IPS-18a (cell line): ENCODE results near the gene IGFBP7.

Experiments used
- H3K27ac ChIP-seq: one replicate; pipeline ENCODE4 v1.5.1; 2013; ENCODE audit warnings: low read length
- H3K27me3 ChIP-seq: one replicate; pipeline ENCODE4 v1.6.1; 2013; ENCODE audit warnings: mild to moderate bottlenecking, low read length; ENCODE audit not compliant: control insufficient read depth, insufficient read depth
- H3K36me3 ChIP-seq: one replicate; pipeline ENCODE4 v1.6.1; 2013; ENCODE audit warnings: low read depth, low read length; ENCODE audit not compliant: control insufficient read depth
- H3K4me1 ChIP-seq: one replicate; pipeline ENCODE4 v1.6.1; 2013; ENCODE audit warnings: low read depth, low read length; ENCODE audit not compliant: control insufficient read depth
- H3K4me3 ChIP-seq: one replicate; pipeline ENCODE4 v1.5.1; 2013; ENCODE audit warnings: low read length
- H3K9ac ChIP-seq: one replicate; pipeline ENCODE4 v1.6.1; 2013; ENCODE audit warnings: mild to moderate bottlenecking, low read length, moderate library complexity
- H3K9me3 ChIP-seq: one replicate; pipeline ENCODE4 v1.6.1; 2013; ENCODE audit warnings: low read depth, low read length; ENCODE audit not compliant: control insufficient read depth

The IGFBP7 gene

GRCh38 chr4:57093845-57094831 is 16.0 kb downstream of the IGFBP7 start:
- peaks cover 8% of the 10 kb centered on the region for H3K4me1 ChIP-seq
- no peak overlapping the region for H3K27ac ChIP-seq
- H3K27me3 ChIP-seq: no peaks in the 10 kb centered on the region
- H3K4me3 ChIP-seq: no peak overlapping the region
- no peak overlapping the region for H3K9ac ChIP-seq
- no peaks in the 10 kb centered on the region for H3K9me3 ChIP-seq
- H3K36me3 ChIP-seq: no peaks in the 10 kb centered on the region

GRCh38 chr4:57091657-57092162 is 18.5 kb downstream of the IGFBP7 start:
- H3K27me3 ChIP-seq: no peaks in the 10 kb centered on the region
- H3K4me3 ChIP-seq: no peak overlapping the region
- no peaks in the 10 kb centered on the region for H3K36me3 ChIP-seq
- no peaks in the 10 kb centered on the region for H3K9me3 ChIP-seq
- H3K27ac ChIP-seq: no peak overlapping the region
- H3K4me1 ChIP-seq: peaks cover 8% of the 10 kb centered on the region
- H3K9ac ChIP-seq: no peak overlapping the region

GRCh38 chr4:57090079-57090478 is 20.1 kb downstream of the IGFBP7 start:
- no peaks in the 10 kb centered on the region for H3K36me3 ChIP-seq
- H3K4me3 ChIP-seq: no peak overlapping the region

GRCh38 chr4:57089549-57089948 is 20.6 kb downstream of the IGFBP7 start:
- Histone ChIP-seq H3K4me3 (no peak overlapping the region), H3K9me3 (no peaks in the 10 kb centered on the region), H3K9ac (no peak overlapping the region), H3K4me1 (peaks cover 8% of the 10 kb centered on the region), H3K36me3 (no peaks in the 10 kb centered on the region), H3K27me3 (no peaks in the 10 kb centered on the region), H3K27ac (no peak overlapping the region)

More at GRCh38 chr4:57090079-57090478, 20.1 kb downstream of the IGFBP7 start:
- Histone ChIP-seq H3K4me1 (peaks cover 8% of the 10 kb centered on the region), H3K9ac (no peak overlapping the region), H3K27me3 (no peaks in the 10 kb centered on the region), H3K9me3 (no peaks in the 10 kb centered on the region), H3K27ac (no peak overlapping the region)

DNA sequence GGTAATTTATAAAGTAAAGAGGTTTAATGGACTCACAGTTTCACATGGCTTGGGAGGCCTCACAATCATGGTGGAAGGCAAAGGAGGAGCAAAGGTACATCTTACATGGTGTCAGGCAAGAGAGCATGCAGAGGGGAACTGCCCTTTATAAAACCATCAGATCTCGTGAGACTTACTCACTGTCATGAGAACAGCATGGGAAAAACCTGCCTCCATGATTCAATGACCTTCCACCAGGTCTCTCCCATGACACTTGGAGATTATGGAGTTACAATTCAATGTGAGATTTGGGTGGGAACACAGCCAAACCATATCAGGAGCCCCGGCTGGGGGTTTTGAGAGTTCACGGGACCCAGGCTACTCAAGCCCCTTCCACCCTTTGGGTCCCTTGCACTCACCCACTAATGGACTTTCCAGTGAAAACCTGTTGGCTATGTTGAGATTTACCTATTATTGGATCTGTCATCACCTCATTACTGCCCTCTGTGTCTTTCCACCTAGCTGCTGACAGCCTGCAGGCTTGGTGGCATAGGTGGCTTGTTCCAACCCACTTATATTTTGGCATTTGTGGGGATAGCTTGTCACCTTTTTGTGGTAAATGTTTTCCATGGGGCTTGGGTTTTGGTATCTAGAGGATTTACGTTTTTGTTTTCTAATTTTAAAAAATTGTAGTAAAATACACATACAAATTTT is 24.0 kb downstream of the IGFBP7 start:
- Histone ChIP-seq H3K27me3 (no peaks in the 10 kb centered on the region), H3K27ac (no peak overlapping the region)

DNA sequence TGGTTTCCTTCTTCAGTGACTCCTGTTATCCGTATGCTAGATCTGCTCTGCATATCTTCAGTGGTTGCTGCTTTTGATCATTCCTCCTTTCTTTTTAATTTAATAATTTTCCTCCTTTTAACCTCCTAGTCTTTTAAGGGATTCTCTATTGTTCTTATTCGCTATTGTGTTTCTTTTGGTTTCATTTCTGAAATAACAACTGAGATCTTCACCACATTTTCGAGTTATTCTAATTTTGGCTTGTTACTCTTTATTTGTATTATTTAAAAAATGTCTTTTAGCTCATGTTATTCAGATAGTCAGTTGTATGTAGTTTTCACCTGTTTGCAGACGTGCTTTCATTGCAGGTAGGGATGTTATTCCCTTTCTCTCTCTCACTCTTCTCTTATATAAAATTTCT is 24.9 kb downstream of the IGFBP7 start:
- no peaks in the 10 kb centered on the region for H3K27me3 ChIP-seq
- no peaks in the 10 kb centered on the region for H3K9me3 ChIP-seq
- no peaks in the 10 kb centered on the region for H3K36me3 ChIP-seq
- H3K4me1 ChIP-seq: no peaks in the 10 kb centered on the region
- no peak overlapping the region for H3K27ac ChIP-seq
- no peak overlapping the region for H3K9ac ChIP-seq
- no peak overlapping the region for H3K4me3 ChIP-seq

More for the DNA sequence above, 24.0 kb downstream of the IGFBP7 start:
- no peaks in the 10 kb centered on the region for H3K36me3 ChIP-seq
- no peaks in the 10 kb centered on the region for H3K4me1 ChIP-seq
- H3K9me3 ChIP-seq: no peaks in the 10 kb centered on the region
- no peak overlapping the region for H3K4me3 ChIP-seq
- H3K9ac ChIP-seq: no peak overlapping the region

DNA sequence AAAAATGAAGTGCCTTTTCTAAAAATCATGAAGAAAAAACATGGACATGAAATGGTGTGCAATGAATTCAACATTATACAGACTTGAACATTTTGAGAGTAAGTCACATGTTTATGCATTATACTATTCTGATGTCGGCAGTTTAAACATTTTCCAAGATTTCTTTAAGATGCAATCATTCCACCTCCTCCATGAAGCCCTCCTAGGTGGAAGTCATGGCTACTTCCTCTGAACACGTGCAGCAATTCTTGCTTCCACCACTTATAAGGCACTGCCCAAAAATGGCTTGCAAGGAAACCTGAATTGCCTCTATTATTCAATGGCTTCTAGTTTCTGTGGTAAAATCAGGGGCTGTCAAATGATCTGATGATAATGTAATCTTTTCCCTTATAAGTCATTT is 25.8 kb downstream of the IGFBP7 start:
- no peaks in the 10 kb centered on the region for H3K36me3 ChIP-seq

DNA sequence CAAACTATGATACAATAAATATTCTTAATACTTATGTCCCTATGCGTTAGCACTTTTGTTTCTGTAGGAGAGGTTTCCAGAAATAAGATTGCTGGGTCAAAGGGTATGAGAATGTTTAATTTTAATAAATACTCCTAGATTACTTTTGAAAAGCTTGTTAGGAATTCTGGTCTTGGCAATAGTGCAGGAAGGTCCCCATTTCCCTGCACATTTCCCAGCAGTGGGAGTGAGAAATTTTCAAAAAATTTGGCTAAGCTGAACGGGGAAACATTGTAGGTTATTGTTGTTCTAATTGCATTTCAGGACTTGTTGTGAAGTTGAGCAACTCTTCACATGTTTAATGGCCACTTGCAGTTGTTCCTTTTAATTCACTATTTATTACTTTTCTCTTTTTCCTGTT is 27.1 kb downstream of the IGFBP7 start:
- no peak overlapping the region for H3K9ac ChIP-seq
- H3K4me3 ChIP-seq: no peak overlapping the region
- H3K4me1 ChIP-seq: peaks cover 14% of the 10 kb centered on the region
- H3K9me3 ChIP-seq: no peaks in the 10 kb centered on the region
- H3K27me3 ChIP-seq: no peaks in the 10 kb centered on the region
- H3K36me3 ChIP-seq: no peaks in the 10 kb centered on the region
- H3K27ac ChIP-seq: no peak overlapping the region

More for the DNA sequence above, 25.8 kb downstream of the IGFBP7 start:
- Histone ChIP-seq H3K27me3 (no peaks in the 10 kb centered on the region), H3K4me3 (no peak overlapping the region), H3K9me3 (no peaks in the 10 kb centered on the region), H3K9ac (no peak overlapping the region), H3K4me1 (peaks cover 1% of the 10 kb centered on the region), H3K27ac (no peak overlapping the region)

GRCh38 chr4:57081651-57082621 is 28.2 kb downstream of the IGFBP7 start:
- H3K27me3 ChIP-seq: no peaks in the 10 kb centered on the region
- H3K27ac ChIP-seq: no peak overlapping the region
- H3K4me3 ChIP-seq: no peak overlapping the region
- no peak overlapping the region for H3K9ac ChIP-seq
- H3K9me3 ChIP-seq: no peaks in the 10 kb centered on the region
- H3K36me3 ChIP-seq: no peaks in the 10 kb centered on the region
- H3K4me1 ChIP-seq: peaks cover 17% of the 10 kb centered on the region

GRCh38 chr4:57080781-57081650 is 29.2 kb downstream of the IGFBP7 start:
- peaks cover 17% of the 10 kb centered on the region for H3K4me1 ChIP-seq
- no peaks in the 10 kb centered on the region for H3K9me3 ChIP-seq
- no peak overlapping the region for H3K4me3 ChIP-seq
- no peak overlapping the region for H3K9ac ChIP-seq
- no peak overlapping the region for H3K27ac ChIP-seq
- no peaks in the 10 kb centered on the region for H3K27me3 ChIP-seq
- no peaks in the 10 kb centered on the region for H3K36me3 ChIP-seq
